PC-3 (cell line): ENCODE measurements around the gene HSF2BP.

Experiments used
- CTCF ChIP-seq: fragments of 300-600 bp; sonication (generic); conservative IDR thresholded peaks from 2 replicates; pipeline ENCODE4 v1.5.1; 2017; ENCODE audit warnings: antibody characterized with exemption, low read depth, mild to moderate bottlenecking, low read length
- EZH2 ChIP-seq: fragments of 300-600 bp; sonication (generic); IDR thresholded peaks from one replicate; pipeline ENCODE4 v1.6.1; 2017; ENCODE audit warnings: antibody characterized with exemption, mild to moderate bottlenecking, low read length; ENCODE audit not compliant: unreplicated experiment

GRCh38 chr21:43639470-43640353 is 19.6 kb downstream of the HSF2BP start:
- TF ChIP-seq EZH2 (no peak), CTCF (no peak)
